Measurements from ENCODE around the gene SERPINB8. TPM values are rescaled to one million over a fixed set of nuclear protein-coding genes. Genes with fewer than 3 reads are reported as not detected.

Gene SERPINB8
- total RNA-seq, 4 donors from 2014 or later, result 47.3 to 64.2 (median 60.5) TPM

- H3K4me3 ChIP-seq, result peak within 1 kb of the TSS; percentile 40
- no peaks in the 10 kb centered on the region for H3K36me3 ChIP-seq
- peaks cover 10% of the 10 kb centered on the region for H3K4me1 ChIP-seq
- DNase-seq (ENCODE audit: low spot score in 2 of 2), result peak in 1 of 2 donors; percentile 67
- TF ChIP-seq POLR2A (IDR thresholded peaks at IDR 0.05) (no peak), POLR2AphosphoS5 (IDR thresholded peaks at IDR 0.05) (no peak), CTCF (IDR thresholded peaks at IDR 0.05) (peak in 1 of 2 donors; percentile 53)
- H3K27me3 ChIP-seq, result no peaks in the 10 kb centered on the region
- 14% methylated on average over 26 of the region's 35 CpGs for WGBS
- no peaks in the 10 kb centered on the region for H3K9me3 ChIP-seq
- no peak within 1 kb of the TSS for H3K27ac ChIP-seq
These were observed 20.7 kb upstream of the SERPINB8 start, which contains the start of gene HMSD for GRCh38 chr18:63949068-63949737. Gene HMSD (plus strand): TSS chr18:63949301. CDS start chr18:63953456, 4,155 bp downstream.

GRCh38 chr18:63951302-63951705 lies 18.6 kb upstream of the SERPINB8 start:
- no peak overlapping the region for H3K4me3 ChIP-seq
- peaks cover 8% of the 10 kb centered on the region for H3K27me3 ChIP-seq
- H3K36me3 ChIP-seq, result no peaks in the 10 kb centered on the region
- no peak for DNase-seq (ENCODE audit: low spot score in 2 of 2)
- TF ChIP-seq CTCF (IDR thresholded peaks at IDR 0.05), result no peak
- TF ChIP-seq POLR2A (IDR thresholded peaks at IDR 0.05), result no peak
- no peak for TF ChIP-seq POLR2AphosphoS5 (IDR thresholded peaks at IDR 0.05)
- no peak for TF ChIP-seq EP300 (IDR thresholded peaks at IDR 0.05)
- no peak overlapping the region for H3K27ac ChIP-seq
- H3K4me1 ChIP-seq, result peaks cover 10% of the 10 kb centered on the region
- H3K9me3 ChIP-seq, result no peaks in the 10 kb centered on the region
- WGBS, result 73% methylated on average over 4 of the region's 4 CpGs

GRCh38 chr18:63953811-63954210 lies 16.1 kb upstream of the SERPINB8 start:
- no peak overlapping the region for H3K27ac ChIP-seq
- no peak for DNase-seq (ENCODE audit: low spot score in 2 of 2)
- H3K36me3 ChIP-seq, result no peaks in the 10 kb centered on the region
- peaks cover 9% of the 10 kb centered on the region for H3K4me1 ChIP-seq
- peaks cover 8% of the 10 kb centered on the region for H3K27me3 ChIP-seq
- no peaks in the 10 kb centered on the region for H3K9me3 ChIP-seq
- H3K4me3 ChIP-seq, result no peak overlapping the region
- 58% methylated on average over 5 of the region's 5 CpGs for WGBS
- TF ChIP-seq POLR2AphosphoS5 (IDR thresholded peaks at IDR 0.05) (no peak), CTCF (IDR thresholded peaks at IDR 0.05) (no peak)

GRCh38 chr18:63956755-63957154 lies 13.1 kb upstream of the SERPINB8 start:
- H3K9me3 ChIP-seq, result no peaks in the 10 kb centered on the region
- H3K27ac ChIP-seq, result no peak overlapping the region
- no peak for DNase-seq (ENCODE audit: low spot score in 2 of 2)
- no peak overlapping the region for H3K4me3 ChIP-seq
- peaks cover 8% of the 10 kb centered on the region for H3K27me3 ChIP-seq
- H3K4me1 ChIP-seq, result no peaks in the 10 kb centered on the region
- WGBS, result 52% methylated on average over 4 of the region's 4 CpGs
- no peaks in the 10 kb centered on the region for H3K36me3 ChIP-seq
- TF ChIP-seq EP300 (IDR thresholded peaks at IDR 0.05), result no peak
- TF ChIP-seq POLR2A (IDR thresholded peaks at IDR 0.05), result no peak
- TF ChIP-seq CTCF (IDR thresholded peaks at IDR 0.05), result no peak
- no peak for TF ChIP-seq POLR2AphosphoS5 (IDR thresholded peaks at IDR 0.05)

- Histone ChIP-seq H3K9me3 (no peaks in the 10 kb centered on the region), H3K27me3 (peaks cover 3% of the 10 kb centered on the region), H3K4me3 (no peak overlapping the region), H3K4me1 (peaks cover 12% of the 10 kb centered on the region), H3K27ac (no peak overlapping the region), H3K36me3 (no peaks in the 10 kb centered on the region)
- TF ChIP-seq EP300 (IDR thresholded peaks at IDR 0.05) (no peak), CTCF (IDR thresholded peaks at IDR 0.05) (no peak), POLR2A (IDR thresholded peaks at IDR 0.05) (no peak), POLR2AphosphoS5 (IDR thresholded peaks at IDR 0.05) (no peak)
- no peak for DNase-seq (ENCODE audit: low spot score in 2 of 2)
- WGBS, result 47% methylated on average over 1 of the region's 1 CpG
These were observed 9.0 kb upstream of the SERPINB8 start for GRCh38 chr18:63960891-63961290.
